ENCODE measurements around the gene MYOG.

MYOG gene

DNA sequence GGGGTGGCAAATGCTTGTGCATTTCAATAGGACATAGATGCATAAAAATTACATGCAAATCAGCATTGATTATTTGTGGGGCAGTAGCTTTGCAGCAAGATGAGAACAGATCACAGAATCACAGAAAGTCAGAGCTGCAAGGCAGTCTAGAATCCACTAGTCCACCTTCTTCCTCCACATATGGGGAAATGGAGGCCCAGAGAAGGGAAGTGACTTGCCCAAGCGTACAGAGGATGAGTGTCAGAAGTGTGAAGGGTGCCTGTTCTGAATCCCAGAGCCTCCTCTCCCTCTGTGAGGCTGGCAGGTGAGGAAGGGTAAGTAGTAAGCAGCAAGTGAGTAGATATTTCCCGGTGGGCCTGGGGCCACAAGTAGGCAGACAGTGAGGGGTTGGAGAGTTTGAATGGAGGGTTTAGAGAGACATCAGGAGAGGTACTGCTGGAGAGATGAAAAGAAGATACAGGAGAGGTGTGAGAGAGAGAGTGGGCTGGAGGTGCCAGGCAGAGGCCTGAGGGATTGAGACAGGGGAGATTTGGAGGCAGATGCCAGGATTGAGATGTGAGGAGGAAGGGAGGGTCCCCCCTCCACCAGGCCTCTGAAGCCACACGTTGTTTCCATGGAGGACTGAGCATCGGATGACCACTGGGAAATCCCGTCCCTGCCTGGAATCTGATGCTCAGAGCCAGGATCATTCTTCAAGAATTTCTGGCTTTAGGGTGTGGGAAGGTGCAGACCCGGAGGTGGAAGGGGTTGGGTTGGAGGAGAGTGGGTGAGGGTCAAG is 4.8 kb upstream of the MYOG start:
- DNase-seq = no peak

DNA sequence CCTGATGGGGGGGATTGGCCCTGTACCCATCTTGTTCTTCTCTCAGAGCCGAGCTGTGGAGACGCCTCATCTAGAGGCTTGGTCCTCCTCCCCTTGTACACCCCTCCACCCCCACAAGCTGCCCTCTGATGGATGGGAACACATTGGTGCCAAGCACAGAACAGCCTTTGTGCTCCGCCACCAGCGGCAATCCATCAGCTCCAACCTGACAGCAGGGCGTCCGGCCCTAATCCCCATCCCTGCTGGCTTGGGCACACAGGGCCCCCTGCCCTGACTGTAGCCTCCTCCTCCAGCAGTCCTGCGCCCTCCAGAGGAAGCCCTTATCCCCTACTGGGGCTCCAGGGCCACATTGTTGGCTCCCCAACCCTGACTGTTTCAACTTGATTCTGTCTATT is 3.8 kb upstream of the MYOG start:
- DNase-seq = peak; percentile 51

DNA sequence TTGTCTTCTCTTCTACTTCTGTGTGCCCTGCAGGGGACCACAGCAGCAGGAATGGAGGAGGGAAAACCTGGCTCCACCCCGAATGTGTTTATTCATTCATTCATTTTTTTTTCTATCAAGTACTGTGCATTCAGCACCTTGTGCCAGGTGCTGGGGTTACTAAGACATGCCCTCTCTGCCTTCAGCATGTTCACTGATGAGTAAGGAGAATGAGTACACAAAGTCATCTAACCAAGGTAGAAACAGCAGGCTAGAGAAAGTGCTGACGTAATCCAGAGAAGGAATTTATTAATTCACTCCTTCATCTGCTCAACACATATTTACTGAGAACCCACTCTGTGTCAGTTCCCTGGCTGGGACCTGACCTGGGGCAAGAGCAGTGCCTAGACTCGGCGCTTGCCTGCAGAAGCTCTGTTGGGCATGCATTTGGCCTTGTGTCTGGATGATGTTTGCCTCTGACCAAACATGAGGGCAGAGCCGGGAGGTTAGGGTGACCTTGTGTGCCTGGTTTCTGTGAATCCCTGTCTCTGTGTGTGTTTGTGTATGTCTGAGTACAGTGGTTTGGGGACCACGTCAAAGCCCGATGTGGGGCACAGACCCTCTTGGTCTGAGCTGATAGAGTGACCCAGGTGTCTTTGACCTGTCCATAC is 3.3 kb upstream of the MYOG start:
- no peak for DNase-seq

DNA sequence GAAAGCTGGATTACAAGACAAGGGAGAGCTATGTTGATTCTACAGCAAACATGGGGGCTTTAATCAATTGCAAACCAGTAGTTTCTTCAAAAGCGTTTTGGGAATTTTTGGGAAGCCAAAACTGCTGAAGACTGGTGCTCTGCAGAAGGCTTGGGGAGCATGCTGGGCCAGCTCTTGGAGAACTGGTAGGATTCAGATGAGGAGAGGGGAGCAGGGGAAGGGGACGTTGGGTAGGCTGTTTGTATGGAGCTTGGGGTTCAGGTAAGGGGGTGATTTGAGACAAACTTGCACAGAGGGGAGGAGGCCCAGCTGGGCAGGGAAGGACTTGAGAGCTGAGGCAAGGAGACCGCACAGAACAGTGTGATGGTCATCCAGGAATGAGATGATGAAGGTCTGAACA is 2.6 kb upstream of the MYOG start:
- no peak for DNase-seq

DNA sequence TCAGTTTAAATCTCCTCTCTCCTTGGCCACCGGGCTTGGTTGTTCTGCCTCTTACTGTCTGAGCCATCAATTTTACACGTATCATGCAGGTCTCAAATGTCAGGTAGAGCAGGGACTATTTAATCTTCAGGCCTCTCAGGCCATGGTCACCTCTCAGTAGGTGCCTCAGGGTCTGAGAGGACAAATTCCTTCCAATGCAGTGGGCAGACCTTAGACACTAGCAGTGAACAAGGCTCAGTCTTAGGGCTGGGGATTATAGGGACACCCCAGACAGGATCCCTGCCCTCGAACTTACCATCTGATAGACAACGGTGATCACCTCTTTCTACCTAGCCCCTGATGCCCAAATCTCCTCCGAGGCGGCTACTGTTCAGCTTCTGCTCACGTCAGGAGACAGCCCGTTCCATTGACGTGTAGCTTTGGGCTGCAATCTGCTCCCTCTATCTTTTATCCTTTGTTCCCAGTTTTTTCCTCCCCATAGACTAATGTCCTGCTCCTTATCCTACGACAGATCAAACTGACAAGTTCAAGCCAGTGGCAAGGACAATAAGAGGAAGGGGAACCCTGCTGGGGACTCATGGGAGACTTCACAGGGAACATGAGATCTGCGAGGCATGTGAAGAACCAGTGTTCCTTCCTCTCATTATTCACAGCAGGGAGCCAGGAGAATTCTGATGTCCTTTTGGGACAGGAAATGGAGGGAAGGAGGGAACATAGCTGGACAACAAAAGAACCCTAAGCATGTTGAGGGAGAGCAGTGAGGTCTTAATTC is 1.4 kb upstream of the MYOG start:
- DNase-seq = peak; percentile 26

DNA sequence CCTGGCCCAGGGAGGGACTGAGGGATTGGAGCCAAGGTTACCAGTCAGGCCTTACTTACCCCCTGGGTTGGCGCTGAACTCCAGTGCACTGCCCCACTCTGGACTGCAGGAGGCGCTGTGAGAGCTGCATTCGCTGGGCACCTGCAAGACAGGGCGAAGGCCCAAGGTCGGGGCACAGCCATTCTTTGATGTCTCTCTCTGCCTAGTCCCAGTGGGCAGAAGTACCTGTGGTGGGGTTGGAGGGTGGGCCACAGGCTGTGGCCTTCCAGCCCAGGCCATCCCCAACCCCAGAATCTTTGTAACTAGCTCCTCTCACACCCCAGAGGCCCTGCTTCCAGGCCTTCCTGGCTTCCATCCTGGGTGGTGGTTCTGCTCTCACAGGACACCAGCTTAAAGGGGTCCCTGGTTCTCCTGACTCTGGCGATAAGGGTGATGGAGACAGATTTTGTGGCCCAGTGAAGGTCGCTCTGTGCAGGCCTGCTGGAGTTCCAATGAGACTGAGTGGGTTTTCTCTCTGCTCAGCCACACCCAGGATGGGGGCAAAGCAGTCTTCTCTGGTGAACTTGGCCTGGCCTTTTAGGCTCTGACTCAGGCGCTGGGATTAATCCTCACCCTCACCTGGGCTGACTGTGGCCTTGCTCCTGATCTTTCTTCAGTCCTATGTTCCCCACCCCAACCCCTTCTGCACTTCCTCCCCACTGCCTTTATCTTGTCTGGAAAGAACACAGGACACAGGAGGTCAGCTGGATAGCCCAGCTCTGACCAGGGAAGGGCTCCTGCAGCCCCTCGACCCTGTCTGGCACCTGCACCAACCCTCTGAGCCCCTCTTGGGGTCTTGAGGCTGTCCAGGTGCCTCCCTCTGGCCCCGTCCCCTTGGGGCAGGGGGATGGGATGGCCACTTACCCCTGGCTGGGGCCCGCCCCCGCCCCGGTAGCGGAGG is 954 bp downstream of the MYOG start:
- DNase-seq = peak; percentile 41

DNA sequence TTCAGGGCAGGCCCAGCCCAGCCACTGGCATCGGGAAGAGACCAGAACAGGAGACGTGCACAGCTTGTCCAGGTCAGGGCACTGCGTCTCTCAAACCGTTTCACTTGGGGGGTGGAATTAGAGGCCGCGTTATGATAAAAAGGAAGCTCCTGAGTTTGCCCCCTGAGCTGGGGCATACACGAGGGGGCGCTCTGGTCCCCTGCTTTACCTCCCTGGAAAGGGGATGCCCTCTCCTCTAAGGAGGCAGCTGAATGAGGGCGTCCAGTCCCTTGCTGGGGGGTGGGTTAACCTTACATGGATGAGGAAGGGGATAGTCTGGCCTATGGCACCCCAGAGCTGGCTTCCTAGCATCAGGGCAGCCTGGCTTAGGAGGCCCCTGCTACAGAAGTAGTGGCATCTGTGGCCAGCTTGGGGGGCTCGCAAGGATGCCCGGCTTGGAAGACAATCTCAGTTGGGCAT is 2.3 kb downstream of the MYOG start:
- no peak for DNase-seq

DNA sequence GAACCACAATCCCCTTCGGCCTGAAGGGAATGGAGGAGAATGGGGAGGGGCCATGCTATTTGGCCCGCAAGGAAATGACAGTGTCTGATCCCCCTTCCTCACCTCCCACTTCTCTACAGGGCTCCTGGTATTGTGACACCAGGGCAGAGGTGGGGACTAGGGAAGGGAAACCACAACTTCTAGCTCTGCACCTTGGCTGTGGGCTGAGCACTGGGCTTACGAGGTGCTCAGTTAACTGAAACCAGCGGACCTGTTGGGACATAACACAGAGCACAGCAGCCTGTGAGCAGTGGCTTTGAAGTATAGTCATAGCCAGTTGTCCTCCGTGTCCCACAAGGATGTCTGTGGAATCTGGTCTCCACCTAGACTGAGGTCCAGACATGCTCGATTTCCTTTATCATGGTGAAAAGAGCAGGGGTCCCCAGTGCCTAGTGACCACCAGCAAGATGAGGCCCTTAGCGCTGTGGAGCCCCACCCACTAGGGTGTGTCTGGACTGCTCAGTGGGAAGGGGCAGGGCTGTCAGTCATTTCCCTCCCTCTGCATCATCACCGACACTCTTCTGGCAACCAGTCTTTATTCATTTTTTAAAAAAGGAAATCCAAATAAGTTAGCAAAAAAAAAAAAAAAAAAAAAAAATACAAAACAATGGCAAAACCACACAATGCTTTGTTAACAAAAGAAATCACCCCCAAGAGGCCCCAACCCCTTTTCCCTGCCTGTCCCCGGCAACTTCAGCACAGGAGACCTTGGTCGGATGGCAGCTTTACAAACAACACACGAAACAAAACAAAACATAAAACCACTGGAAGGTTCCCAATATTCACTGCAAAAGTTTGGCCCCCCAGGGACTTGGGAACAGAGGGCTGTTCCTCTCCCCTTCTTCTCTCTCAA is 3.0 kb downstream of the MYOG start:
- peak; percentile 13 for DNase-seq

DNA sequence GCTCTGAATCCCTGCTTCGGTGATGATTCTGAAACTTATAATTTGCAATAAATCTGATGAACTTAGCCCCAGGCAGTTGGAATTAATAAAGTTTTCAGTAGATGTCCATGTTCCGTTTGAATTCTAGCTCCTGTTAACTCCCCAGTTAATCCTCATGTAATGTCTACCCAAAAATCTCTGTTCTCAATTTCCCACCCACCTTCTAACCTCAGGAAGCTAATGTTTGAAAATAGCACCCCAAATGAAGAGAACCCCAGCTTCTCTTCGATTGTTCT is 3.6 kb downstream of the MYOG start:
- no peak for DNase-seq

DNA sequence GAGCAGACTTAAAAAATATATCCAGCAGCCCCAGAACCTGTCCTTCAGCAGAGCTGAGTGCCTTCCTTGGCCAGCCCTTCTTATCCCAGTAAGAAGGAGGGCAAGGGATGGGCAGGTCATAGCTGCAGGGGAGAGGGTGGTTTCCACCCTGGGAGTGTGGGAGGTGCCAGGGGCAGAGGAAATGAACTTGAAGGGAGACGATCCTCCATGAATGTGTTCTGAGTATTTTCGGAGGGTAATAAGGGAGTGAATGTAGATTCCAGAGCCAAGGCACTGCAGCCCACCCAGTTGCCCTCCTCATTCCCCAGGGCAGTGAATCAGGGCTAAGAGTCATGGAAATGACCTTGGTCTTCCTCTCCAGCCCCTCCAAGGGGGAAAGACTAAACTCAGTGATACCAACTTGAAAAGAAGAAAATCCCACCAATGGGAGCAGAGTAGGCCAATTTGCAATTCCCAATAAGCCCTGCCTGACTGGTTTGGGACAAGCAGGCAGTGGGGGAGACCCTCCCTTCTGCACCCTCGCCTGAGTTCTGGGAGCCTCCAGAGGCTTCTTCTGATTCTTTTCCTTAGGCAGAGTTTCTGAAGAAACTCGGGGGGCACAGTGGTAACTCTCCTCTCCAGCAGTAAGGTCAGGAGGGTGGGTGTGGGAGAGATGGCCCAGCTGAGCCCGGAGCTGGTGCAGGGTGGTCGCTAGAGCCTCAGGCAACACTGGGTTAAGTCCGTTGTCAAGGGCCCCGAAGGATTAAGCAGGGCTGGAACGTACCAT is 4.2 kb downstream of the MYOG start:
- DNase-seq = peak; percentile 14

DNA sequence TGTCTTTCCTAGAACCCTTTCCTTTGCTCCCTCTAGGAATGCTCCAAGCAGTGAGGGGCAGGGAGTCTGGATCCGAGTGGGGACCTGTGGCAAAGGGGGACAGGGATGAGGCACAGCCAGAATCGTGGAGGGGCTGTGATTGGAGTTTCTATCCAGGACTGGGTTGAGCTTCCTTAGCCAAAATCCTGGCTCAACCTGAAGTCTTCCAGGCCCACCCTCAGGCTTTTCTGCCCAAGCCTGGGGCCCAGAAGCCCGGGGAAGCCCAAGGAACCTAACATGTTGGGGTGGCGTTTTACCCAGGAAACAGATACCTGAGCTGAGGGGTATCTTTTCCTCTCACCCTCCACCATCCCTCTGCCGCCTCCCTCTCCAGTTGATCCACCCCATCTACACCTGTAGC is 5.4 kb downstream of the MYOG start:
- DNase-seq = no peak

DNA sequence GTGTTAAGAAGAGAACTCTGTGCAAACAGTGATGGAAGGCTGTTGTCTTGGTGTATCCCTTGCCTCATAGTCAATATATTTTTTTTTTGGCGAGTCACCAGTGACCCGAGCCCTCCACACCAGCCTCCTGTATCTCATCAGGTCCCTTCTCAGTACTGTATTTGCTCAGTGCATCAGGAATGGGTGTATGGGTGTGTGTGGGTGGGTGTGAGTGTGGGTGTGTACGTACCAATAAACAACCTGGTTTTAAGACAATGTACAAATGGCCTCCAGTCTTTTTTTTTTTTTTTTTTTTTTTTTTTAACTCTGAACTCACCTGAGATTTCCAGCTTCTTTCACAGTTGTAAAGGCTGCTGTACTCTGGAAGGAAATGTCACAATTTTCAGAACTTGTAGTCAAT is 7.3 kb downstream of the MYOG start:
- DNase-seq = no peak

DNA sequence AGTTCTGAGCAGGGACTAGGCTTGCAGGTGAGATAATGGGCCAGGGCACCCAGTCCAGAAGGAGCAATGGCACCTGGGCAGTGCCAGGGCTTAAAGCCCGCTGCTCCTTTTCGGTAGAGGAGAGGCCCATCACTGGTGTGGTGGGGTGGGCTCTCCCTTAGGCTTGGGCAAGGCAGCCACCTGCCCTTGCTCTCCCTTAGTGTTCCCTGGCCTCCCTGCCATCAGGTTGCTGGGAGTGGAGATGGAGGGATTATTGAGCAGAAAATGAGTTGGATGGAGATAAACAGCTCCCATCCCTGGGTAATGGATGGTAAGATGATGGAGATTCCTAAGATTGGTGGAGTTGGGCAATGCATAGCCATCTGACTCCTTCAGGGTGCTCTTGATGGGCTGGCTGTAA is 7.9 kb downstream of the MYOG start:
- DNase-seq = no peak

DNA sequence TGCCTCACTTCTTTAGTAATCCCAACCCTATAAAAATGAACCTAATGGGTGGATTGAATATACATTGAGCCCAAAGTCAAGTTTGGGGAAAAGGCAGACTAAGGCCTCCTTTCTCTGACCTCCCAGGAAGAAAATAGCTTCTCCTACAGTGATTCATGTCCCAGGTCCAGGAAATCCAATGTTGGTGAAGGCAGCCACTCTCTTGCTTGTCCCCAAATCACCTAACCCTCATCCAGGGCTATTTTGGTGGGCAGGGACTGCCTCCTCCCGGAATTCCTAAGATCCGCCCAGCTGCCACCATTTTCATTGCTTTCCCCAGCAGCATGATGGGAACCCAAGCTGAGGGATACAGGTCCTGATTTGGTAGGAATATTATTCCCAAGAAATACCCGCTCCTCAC is 8.4 kb downstream of the MYOG start:
- DNase-seq = no peak

DNA sequence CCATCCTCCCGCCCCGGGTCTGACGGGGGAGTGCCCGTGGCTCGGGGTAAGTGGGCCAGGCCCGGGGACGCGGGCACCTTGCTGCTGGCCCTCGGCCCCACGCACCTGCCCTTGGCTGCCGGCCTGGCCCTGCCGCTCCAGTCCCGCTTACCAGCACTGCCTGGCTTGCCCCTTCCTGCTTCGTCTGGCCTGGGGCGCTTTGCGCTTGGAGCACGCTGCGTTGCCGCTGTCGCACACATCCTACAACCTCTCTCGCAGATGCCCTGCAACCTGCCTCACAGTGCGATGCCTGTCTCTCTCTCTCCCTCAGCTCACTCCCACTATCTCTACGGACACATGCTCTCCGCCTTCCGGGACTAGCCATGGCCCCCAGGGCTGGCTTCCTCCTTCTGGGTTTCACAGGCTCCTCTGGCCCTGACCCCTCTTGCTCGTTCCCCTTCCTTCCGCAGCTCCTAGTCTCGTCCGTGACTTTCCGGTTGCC is 9.7 kb downstream of the MYOG start:
- DNase-seq = no peak

DNA sequence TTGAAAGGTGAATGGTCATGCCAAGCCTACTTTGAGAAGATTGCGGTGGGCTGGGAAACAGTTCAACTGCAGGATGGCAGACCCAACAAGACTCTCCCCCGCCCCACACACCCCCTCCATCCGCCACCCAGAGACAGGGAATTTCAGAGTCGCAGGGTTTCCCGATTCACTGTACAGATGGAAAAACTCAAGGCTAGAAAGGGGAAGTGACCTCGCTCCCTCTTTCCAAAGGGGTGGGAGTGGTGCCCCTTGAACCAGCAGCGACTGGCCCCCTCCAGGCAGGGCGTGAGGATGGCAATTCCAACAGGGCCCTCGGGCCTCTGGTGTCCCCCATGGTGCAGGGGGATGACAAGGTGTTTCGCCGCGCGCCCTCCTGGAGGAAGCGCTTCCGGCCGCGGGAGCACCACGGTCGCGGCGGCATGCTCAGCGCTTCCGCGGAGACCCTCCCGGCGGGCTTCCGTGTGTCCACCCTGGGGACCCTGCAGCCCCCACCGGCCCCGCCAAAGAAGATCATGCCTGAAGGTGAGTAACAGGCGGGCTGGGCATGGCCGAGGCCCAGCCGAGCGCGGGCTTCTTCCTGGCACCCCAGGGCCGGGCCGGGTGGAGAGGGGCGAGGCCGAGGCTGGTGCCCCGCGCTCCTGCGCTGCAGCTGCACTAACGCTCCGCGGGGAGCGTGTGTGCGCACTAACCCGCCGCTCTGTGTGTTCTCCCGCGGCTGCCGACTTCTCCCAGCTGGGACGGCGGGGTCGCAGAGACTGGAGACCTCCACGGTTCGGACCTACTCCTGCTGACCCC is 10.4 kb downstream of the MYOG start:
- peak; percentile 58 for DNase-seq

DNA sequence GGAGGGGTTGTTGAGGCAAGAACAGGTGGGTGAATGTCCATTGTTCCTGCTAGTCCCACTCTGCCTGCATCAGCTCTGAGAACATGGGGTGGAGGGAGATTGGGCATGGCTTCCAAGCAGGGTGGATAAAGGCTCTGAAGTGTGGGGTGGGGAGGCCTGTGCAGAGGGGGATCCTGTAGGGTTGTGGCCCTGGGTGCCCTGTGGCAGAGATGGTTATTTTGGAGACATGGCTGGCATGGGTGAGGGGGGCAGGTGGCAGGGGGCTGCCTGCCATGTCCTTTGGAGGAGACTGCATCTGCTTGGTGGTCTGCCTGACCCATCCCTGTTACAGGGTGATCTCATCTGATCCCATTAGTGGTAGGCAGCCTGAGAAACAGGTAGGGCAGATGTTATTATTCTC is 11.2 kb downstream of the MYOG start:
- DNase-seq = no peak

DNA sequence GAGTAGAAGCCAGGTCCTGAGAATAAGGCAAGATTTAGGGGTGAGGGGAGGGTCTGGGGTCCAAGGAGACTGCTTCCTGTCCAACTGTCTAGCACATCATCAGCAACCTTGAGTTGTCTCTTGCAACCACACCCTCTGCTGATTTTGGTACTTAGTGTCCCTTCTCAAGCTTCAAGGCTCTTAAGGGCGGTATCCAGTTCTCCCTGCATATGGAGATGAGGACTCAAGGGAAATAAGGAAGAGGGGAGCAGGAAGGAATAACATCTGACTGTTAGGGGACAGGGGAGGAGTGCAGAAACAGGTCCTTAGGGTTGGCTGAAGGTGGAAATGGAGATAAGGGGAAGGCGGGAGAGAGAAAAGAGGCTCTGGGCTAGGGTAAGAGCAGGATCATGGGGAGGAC is 12.3 kb downstream of the MYOG start:
- DNase-seq = no peak

DNA sequence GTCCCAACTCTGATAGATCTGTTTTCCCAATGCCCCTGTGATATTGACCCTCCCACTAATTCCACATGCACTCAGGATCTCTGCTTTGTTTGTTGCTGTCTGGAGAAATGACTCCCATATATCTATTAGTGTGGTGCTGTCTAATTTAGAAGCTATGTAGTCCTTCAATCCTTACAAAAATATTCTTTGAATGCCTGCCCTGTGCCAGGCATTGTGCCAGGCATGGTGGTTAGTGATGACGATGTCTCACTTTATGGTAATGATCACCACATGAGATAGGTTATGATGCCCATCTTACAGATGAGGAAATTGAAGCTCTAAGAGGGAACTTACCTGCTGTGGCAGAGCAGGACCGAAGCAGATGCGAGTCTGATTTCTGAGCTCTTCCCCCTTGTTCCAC is 12.9 kb downstream of the MYOG start:
- DNase-seq = no peak

DNA sequence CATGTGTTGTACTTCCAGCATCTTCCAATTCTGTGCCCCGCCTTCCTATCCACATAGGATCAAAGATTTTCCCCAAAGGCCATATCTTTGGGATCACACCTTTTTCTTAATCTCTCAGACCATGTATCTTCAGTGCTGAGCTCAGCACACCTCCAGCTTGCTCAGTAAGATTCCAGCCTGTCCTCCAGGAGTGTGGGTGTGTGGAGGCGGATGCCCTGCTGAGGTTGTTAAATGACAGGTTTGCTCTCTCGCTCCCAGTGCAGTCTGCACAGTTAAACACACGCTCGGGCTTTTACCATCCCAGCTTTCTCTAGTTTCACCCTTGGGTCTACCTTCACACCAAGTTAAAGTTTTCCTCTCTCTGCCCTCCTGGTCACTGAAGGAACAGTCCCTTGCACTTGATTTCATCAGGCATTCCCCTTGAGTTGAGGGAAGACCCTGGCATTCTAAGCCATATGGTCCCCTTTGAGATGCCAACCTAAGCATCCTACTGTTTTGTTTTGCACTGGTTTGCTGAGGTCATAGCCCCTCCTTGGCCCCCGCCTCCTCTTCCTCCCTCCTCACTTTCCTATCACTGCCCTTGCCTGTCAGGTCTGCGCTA is 13.7 kb downstream of the MYOG start:
- peak; percentile 36 for DNase-seq

All from NCI-H69 (cell line).